Caco-2 (cell line): ENCODE data around the gene ESPNL. TPM values are rescaled to one million over a fixed set of nuclear protein-coding genes. Genes with fewer than 3 reads are reported as not detected.

Source experiments
- BruUV-seq: library from RNA; stranded (reverse); fragments of 400-500 nt; replicated peaks from 2 replicates; lab custom pipeline; 2021; lab: Mats Ljungman, UMichigan
- CTCF ChIA-PET: fragments of 300-600 bp; sonication (Branson Sonifier 250); formaldehyde crosslinking; loops from one replicate; lab custom pipeline; 2022; ENCODE audit warnings: antibody characterized with exemption; lab: Charles Lee
- POLR2A ChIA-PET: fragments of 300-600 bp; sonication (Branson Sonifier 250); formaldehyde crosslinking; loops from one replicate; lab custom pipeline; 2022; ENCODE audit warnings: antibody characterized with exemption; lab: Charles Lee
- DNase-seq, 2 experiments: peaks; one replicate each; pipeline versions ENCODE4 v3.0.0 to v3.0.0-alpha.2; 2020 to 2022
- H3K27me3 ChIP-seq: replicated peaks from 2 replicates; pipeline ENCODE4 v1.6.0; 2011; ENCODE audit warnings: low read length; ENCODE audit not compliant: control insufficient read depth, insufficient read depth
- H3K36me3 ChIP-seq: 2 replicates; pipeline ENCODE4 v1.5.1; 2011; ENCODE audit warnings: low read length; ENCODE audit not compliant: control insufficient read depth, insufficient read depth
- H3K4me1 ChIP-seq: fragments of 250-450 bp; sonication (Bioruptor Pico); 2 replicates; pipeline ENCODE4 v1.5.1; 2020; ENCODE audit warnings: mild to moderate bottlenecking
- H3K4me3 ChIP-seq: 2 replicates; pipeline ENCODE4 v1.5.1; 2011; ENCODE audit warnings: low read depth, mild to moderate bottlenecking, control low read depth, low read length
- H3K9me3 ChIP-seq: fragments of 250-450 bp; sonication (Bioruptor Pico); 2 replicates; pipeline ENCODE4 v1.5.1; 2020; ENCODE audit warnings: mild to moderate bottlenecking, moderate library complexity
- H3K27ac Mint-ChIP-seq: one replicate; pipeline ENCODE4 v1.8.0; 2022; ENCODE audit warnings: mixed read lengths; ENCODE audit not compliant: unreplicated experiment
- H3K27me3 Mint-ChIP-seq: one replicate; pipeline ENCODE4 v1.8.0; 2022; ENCODE audit warnings: mixed read lengths; ENCODE audit not compliant: insufficient read depth, unreplicated experiment
- H3K36me3 Mint-ChIP-seq: one replicate; pipeline ENCODE4 v1.8.0; 2022; ENCODE audit warnings: mild to moderate bottlenecking, mixed read lengths; ENCODE audit not compliant: insufficient read depth, unreplicated experiment
- H3K4me1 Mint-ChIP-seq: one replicate; pipeline ENCODE4 v1.8.0; 2022; ENCODE audit warnings: low read depth, mixed read lengths; ENCODE audit not compliant: unreplicated experiment
- H3K4me3 Mint-ChIP-seq: one replicate; pipeline ENCODE4 v1.8.0; 2022; ENCODE audit warnings: mild to moderate bottlenecking, moderate library complexity, mixed read lengths; ENCODE audit not compliant: unreplicated experiment
- H3K9me3 Mint-ChIP-seq: one replicate; pipeline ENCODE4 v1.8.0; 2022; ENCODE audit warnings: mixed read lengths; ENCODE audit not compliant: unreplicated experiment
- intact Hi-C: fragments of 100-400 bp; cut with micrococcal nuclease; formaldehyde crosslinking; loops from one replicate; pipeline ENCODE4 v1.10.0; 2022; ENCODE audit not compliant: unreplicated experiment
- total RNA-seq: library from RNA; stranded (reverse); gene quantifications from 2 replicates; pipeline ENCODE4 v1.2.3, GENCODE V29; 2022
- TF ChIP-seq, protein P1 (sequence below), 2 experiments: fragments of 200-600 bp in 1 of 2; IDR thresholded peaks; 1 replicate in 1 of 2; 2 replicates in 1 of 2; pipeline versions ENCODE4 v1.5.1 to v1.8.0; 2011 to 2022; ENCODE audit warnings: antibody characterized with exemption in 1 of 2, control low read depth in 1 of 2, inconsistent platforms in 1 of 2, low read depth in 1 of 2, low read length in 1 of 2, mild to moderate bottlenecking in 1 of 2, moderate library complexity in 1 of 2; ENCODE audit not compliant: insufficient read depth in 1 of 2, severe bottlenecking in 1 of 2, unreplicated experiment in 1 of 2

ESPNL gene
- total RNA-seq, 1 experiment from 2014 or later: not detected

GRCh38 chr2:238085899-238086298 lies 14.2 kb upstream of the ESPNL start:
- intact Hi-C loops: no loop called here
- H3K4me3 Mint-ChIP-seq: no peak overlapping the region
- no peaks in the 10 kb centered on the region for H3K9me3 Mint-ChIP-seq
- no peaks in the 10 kb centered on the region for H3K9me3 ChIP-seq
- H3K4me1 ChIP-seq: no peaks in the 10 kb centered on the region
- DNase-seq: no peak
- H3K36me3 ChIP-seq: peaks cover 2% of the 10 kb centered on the region
- TF ChIP-seq, protein P1, sequence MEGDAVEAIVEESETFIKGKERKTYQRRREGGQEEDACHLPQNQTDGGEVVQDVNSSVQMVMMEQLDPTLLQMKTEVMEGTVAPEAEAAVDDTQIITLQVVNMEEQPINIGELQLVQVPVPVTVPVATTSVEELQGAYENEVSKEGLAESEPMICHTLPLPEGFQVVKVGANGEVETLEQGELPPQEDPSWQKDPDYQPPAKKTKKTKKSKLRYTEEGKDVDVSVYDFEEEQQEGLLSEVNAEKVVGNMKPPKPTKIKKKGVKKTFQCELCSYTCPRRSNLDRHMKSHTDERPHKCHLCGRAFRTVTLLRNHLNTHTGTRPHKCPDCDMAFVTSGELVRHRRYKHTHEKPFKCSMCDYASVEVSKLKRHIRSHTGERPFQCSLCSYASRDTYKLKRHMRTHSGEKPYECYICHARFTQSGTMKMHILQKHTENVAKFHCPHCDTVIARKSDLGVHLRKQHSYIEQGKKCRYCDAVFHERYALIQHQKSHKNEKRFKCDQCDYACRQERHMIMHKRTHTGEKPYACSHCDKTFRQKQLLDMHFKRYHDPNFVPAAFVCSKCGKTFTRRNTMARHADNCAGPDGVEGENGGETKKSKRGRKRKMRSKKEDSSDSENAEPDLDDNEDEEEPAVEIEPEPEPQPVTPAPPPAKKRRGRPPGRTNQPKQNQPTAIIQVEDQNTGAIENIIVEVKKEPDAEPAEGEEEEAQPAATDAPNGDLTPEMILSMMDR (IDR thresholded peaks at IDR 0.05; ENCODE audit: insufficient read depth in 1 of 2, low read depth in 1 of 2, low read length in 1 of 2, severe bottlenecking in 1 of 2, unreplicated experiment in 1 of 2): no peak
- H3K36me3 Mint-ChIP-seq: peaks cover 3% of the 10 kb centered on the region
- ChIA-PET POLR2A (no interaction called here), CTCF (no interaction called here)
- no peaks in the 10 kb centered on the region for H3K27me3 Mint-ChIP-seq
- no peak overlapping the region for H3K27ac Mint-ChIP-seq
- no peaks in the 10 kb centered on the region for H3K4me1 Mint-ChIP-seq
- no peak overlapping the region for H3K4me3 ChIP-seq
- no peaks in the 10 kb centered on the region for H3K27me3 ChIP-seq
- no TSS peak for BruUV-seq

DNA sequence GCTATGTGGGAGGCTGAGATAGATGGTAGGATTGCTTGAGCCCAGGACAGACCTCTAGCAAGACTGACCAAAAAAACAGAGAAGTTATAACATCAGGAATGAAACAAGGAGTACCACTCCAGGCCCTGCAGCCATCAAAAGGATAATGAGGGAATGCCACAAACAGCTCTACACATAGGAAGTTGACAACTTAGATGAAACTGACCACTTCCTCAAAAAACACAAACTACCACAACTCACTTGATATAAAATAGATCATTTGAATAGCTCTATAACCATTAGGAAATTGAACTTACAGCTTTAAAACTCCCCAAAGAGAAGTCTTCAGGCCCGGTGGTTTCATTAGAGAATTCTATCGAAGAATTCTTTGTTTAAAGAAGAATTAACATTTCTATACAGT lies 12.9 kb upstream of the ESPNL start:
- Histone ChIP-seq H3K4me3 (no peak overlapping the region), H3K4me1 (no peaks in the 10 kb centered on the region), H3K27me3 (no peaks in the 10 kb centered on the region), H3K36me3 (peaks cover 2% of the 10 kb centered on the region), H3K9me3 (no peaks in the 10 kb centered on the region)
- Mint-ChIP-seq H3K27ac (no peak overlapping the region), H3K9me3 (no peaks in the 10 kb centered on the region), H3K4me1 (no peaks in the 10 kb centered on the region), H3K27me3 (no peaks in the 10 kb centered on the region), H3K36me3 (no peaks in the 10 kb centered on the region), H3K4me3 (no peak overlapping the region)
- no peak for DNase-seq
- TF ChIP-seq, protein P1 (IDR thresholded peaks at IDR 0.05; ENCODE audit: insufficient read depth in 1 of 2, low read depth in 1 of 2, low read length in 1 of 2, severe bottlenecking in 1 of 2, unreplicated experiment in 1 of 2): no peak
- no TSS peak for BruUV-seq
- intact Hi-C loops: no loop called here
- ChIA-PET POLR2A (no interaction called here), CTCF (no interaction called here)

DNA sequence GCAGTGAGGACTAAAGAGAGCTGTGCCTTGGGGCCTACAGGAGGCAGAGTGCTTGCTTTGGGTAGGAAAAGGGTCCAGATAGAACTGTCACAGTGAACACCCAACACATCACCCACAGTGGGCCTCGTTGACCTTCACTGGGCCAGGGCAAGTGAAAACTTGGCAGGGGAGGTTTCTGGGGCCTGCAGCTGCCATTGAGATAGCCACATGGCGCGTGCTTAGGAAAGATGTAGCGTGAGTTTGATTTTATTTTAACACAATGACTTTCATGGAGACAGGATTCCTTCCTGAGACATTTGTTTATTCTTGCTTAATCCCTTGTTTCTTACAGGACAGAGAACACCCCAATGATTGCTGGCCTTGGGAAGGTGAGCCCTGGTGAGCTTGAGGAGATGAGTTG lies 9.3 kb upstream of the ESPNL start:
- Mint-ChIP-seq H3K27ac (no peak overlapping the region), H3K36me3 (peaks cover 11% of the 10 kb centered on the region), H3K27me3 (no peaks in the 10 kb centered on the region), H3K4me1 (no peaks in the 10 kb centered on the region), H3K4me3 (no peak overlapping the region), H3K9me3 (no peaks in the 10 kb centered on the region)
- Histone ChIP-seq H3K9me3 (no peaks in the 10 kb centered on the region), H3K4me3 (no peak overlapping the region), H3K27me3 (no peaks in the 10 kb centered on the region), H3K4me1 (no peaks in the 10 kb centered on the region), H3K36me3 (no peaks in the 10 kb centered on the region)
- BruUV-seq: no TSS peak
- TF ChIP-seq, protein P1 (IDR thresholded peaks at IDR 0.05; ENCODE audit: insufficient read depth in 1 of 2, low read depth in 1 of 2, low read length in 1 of 2, severe bottlenecking in 1 of 2, unreplicated experiment in 1 of 2): no peak
- ChIA-PET POLR2A (no interaction called here), CTCF (no interaction called here)
- DNase-seq: no peak
- intact Hi-C loops: no loop called here
